Measurements from ENCODE around the gene GDE1.
A peak's percentile ranks its signal among the peaks of the same experiment; 100 is the strongest.

GDE1 gene

DNA sequence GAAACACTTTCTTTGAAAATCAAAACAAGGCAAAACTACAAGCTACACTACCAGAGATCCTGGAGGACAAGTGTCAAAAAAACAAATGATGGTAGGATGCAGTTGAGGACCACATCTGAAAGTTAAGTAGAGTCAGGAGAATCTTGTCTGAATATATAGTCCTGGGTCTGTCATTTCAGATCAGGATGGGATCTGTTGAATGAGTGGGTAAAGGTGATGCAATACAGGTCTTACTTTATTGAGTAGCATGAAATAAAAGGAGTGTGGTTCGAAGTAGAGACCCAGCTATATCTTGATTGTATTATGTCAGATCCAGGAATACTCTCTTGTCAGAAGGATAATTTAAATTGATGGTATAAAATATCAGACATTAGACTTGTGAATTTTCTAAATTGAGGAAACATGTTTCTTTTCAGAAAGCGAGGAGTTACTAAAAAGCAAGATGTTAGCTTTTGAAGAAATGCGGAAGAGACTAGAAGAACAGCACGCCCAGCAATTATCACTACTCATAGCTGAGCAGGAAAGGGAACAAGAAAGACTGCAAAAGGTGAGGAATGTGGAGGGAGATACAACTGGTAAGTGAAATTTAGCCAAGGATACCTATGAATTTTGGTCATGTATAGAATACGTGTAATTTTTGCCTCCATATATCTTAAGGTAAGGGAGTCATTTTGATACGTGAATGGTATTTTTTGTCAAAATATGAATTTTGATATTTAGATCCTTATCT is 18.5 kb upstream of the GDE1 start:
- no peak for TF ChIP-seq CTCF (IDR thresholded peaks at IDR 0.05; ENCODE audit: control insufficient read depth, insufficient read depth, low read depth, low read length, missing control alignments)
- no peak for DNase-seq (ENCODE audit: low read depth)
- no peak overlapping the region for H3K4me3 ChIP-seq (ENCODE audit: control insufficient read depth, low read depth, low read length)

DNA sequence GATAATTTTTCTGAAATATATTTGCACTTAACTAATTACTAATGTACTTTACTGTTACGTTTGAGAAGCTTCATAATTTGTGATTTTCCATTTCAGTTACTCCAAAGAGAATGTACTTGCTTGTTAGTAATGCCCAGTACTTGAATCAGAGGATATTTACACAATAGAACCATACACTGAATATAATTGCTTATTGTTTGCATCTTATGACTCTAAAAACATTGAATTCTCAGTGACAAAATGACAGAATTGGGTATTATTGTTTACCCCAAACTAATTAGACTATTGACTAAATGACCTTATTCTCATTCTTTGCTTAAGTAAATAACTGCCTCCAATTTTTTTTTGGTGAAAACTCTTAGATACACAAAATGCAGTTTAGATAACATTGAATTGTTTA is 10.7 kb upstream of the GDE1 start:
- DNase-seq (ENCODE audit: low read depth) = no peak
- H3K4me3 ChIP-seq (ENCODE audit: control insufficient read depth, low read depth, low read length) = no peak overlapping the region
- TF ChIP-seq CTCF (IDR thresholded peaks at IDR 0.05; ENCODE audit: control insufficient read depth, insufficient read depth, low read depth, low read length, missing control alignments) = no peak

DNA sequence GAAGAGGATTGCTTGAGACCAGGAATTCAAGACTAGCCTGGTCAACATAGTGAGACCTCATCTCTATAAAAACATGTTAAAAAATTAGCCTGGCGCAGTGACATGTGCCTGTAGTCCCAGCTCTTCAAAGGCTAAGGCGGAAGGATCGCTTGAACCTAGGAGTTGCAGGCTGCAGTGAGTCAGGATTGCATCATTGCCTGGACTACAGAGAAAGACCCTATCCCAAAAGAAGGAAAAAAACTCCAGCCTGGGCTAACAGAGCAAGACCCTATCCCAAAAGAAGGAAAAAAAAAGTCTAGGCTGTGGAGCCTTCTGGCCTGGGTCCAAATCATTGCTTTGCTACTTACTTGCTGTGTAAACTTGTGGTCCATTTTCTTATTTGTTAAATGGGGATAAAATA is 6.8 kb upstream of the GDE1 start:
- H3K4me3 ChIP-seq (ENCODE audit: control insufficient read depth, low read depth, low read length) = no peak overlapping the region
- no peak for DNase-seq (ENCODE audit: low read depth)
- TF ChIP-seq CTCF (IDR thresholded peaks at IDR 0.05; ENCODE audit: control insufficient read depth, insufficient read depth, low read depth, low read length, missing control alignments) = no peak

GRCh38 chr16:19527161-19527560 is 5.3 kb upstream of the GDE1 start:
- H3K4me3 ChIP-seq (ENCODE audit: control insufficient read depth, low read depth, low read length) = no peak overlapping the region
- no peak for DNase-seq (ENCODE audit: low read depth)
- no peak for TF ChIP-seq CTCF (IDR thresholded peaks at IDR 0.05; ENCODE audit: control insufficient read depth, insufficient read depth, low read depth, low read length, missing control alignments)

- H3K4me3 ChIP-seq (ENCODE audit: control insufficient read depth, low read depth, low read length) = peak overlapping the region; percentile 72
- no peak for TF ChIP-seq CTCF (IDR thresholded peaks at IDR 0.05; ENCODE audit: control insufficient read depth, insufficient read depth, low read depth, low read length, missing control alignments)
- DNase-seq (ENCODE audit: low read depth) = no peak
Observed at GRCh38 chr16:19525385-19525723, 3.5 kb upstream of the GDE1 start.

DNA sequence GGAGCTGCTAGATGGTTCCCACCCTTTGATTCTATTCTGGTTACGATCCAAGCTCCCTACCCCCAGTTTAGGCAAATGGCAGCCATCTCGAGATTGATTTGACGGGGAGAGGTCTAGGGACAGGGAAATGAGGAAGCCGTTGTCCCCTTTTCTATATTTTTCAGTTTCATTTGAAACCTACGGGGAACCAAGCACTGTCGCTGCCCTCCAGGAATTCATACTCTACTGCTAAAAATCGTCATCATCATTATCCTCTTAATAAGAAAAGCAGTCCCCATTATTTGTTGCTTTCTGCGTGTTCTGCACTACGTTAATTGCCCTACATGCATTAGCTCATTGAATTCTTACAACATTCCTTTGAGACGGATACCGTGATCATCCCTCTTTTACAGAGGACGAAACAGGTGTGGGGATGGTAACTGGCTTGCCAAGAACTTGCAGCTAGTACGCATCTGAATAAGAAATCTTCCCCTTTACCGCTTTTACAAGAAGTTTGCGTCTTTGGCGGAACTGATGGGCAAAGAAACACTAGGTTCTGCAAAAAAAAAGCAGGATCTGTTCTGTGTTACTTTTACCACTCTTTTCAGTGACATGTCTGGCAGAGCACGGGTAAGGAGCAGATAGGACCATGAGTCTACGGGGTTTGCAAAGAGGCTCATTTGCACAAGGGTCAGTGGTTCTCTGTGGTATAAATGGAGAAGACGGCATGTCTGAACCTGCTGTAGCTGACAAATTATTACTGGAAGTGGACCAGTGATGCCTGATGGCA is 2.9 kb upstream of the GDE1 start:
- no peak for TF ChIP-seq CTCF (IDR thresholded peaks at IDR 0.05; ENCODE audit: control insufficient read depth, insufficient read depth, low read depth, low read length, missing control alignments)
- H3K4me3 ChIP-seq (ENCODE audit: control insufficient read depth, low read depth, low read length) = peak overlapping the region; percentile 72
- no peak for DNase-seq (ENCODE audit: low read depth)

All from AG09309 (cell line).